Central memory CD8-positive, alpha-beta T cell (primary cell): ENCODE data around the gene FAM53B.
A peak's percentile ranks its signal among the peaks of the same experiment; 100 is the strongest.

Experiments used
- ATAC-seq: fragments of 150-1000 bp; cut with Tn5 transposase; replicated peaks from 2 replicates; pipeline ENCODE4 v1.10.0; 2022; ENCODE audit warnings: mild to moderate bottlenecking, moderate FRiP score, moderate number of reproducible peaks; ENCODE audit not compliant: poor library complexity, severe bottlenecking; ENCODE audit errors: extremely low read depth
- DNase-seq, 2 donors: peaks; one replicate each; pipeline ENCODE4 v3.0.0; 2021; ENCODE audit warnings: low spot score in 2 of 2
- H3K27ac Mint-ChIP-seq: one replicate; pipeline ENCODE4 v1.8.0; 2022; ENCODE audit warnings: low read depth, mild to moderate bottlenecking, moderate library complexity, mixed read lengths
- H3K27me3 Mint-ChIP-seq: one replicate; pipeline ENCODE4 v1.8.0; 2022; ENCODE audit warnings: mixed read lengths
- H3K36me3 Mint-ChIP-seq: one replicate; pipeline ENCODE4 v1.8.0; 2022; ENCODE audit warnings: mild to moderate bottlenecking, moderate library complexity, mixed read lengths; ENCODE audit not compliant: insufficient read depth
- H3K4me1 Mint-ChIP-seq: one replicate; pipeline ENCODE4 v1.8.0; 2022; ENCODE audit warnings: mixed read lengths
- H3K4me3 Mint-ChIP-seq: one replicate; pipeline ENCODE4 v1.8.0; 2022; ENCODE audit warnings: mild to moderate bottlenecking, moderate library complexity, mixed read lengths
- H3K9me3 Mint-ChIP-seq: one replicate; pipeline ENCODE4 v1.8.0; 2022; ENCODE audit warnings: mixed read lengths

The FAM53B gene

DNA sequence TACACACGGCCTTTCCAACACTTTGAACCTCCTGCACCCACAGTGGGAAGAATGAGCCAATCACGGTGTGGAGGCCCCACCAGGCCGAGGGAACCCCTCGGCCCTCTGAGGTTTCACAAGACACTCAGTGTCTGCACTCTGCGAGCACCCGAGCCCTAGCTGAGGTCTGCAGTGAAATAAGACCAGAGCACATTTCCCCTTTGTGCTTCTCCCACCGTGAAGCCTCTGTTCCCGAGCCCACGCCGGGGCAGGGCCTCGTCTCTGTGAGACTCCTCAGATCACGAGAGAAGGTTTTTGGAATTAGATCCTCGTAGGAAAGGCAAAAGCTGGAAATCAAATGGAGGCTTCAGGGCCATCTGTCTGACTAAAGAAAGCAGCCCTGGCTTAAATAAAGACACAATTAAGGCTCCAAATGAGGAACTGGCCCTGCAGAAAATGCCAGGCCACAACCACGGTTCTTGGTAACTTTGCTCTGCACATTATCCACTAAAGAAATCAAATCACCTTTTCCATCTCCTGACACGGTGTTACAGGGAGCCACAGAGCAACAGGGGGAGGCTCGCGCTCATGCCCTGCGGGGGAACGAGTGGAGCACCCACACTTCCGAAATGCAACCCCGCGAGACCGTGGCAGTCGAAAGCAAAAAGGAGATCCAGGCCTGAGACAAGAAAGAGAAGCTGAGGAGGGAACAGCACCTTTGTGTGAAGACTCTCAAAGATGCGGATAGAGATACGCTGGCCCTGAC lies 43.7 kb downstream of the FAM53B start:
- H3K36me3 Mint-ChIP-seq = peaks cover 41% of the 10 kb centered on the region
- peak overlapping the region; percentile 97 for H3K27ac Mint-ChIP-seq
- H3K27me3 Mint-ChIP-seq = no peaks in the 10 kb centered on the region
- no peak for DNase-seq
- peaks cover 100% of the 10 kb centered on the region for H3K4me1 Mint-ChIP-seq
- peak overlapping the region; percentile 62 for H3K4me3 Mint-ChIP-seq
- no peak for ATAC-seq
- H3K9me3 Mint-ChIP-seq = no peaks in the 10 kb centered on the region

DNA sequence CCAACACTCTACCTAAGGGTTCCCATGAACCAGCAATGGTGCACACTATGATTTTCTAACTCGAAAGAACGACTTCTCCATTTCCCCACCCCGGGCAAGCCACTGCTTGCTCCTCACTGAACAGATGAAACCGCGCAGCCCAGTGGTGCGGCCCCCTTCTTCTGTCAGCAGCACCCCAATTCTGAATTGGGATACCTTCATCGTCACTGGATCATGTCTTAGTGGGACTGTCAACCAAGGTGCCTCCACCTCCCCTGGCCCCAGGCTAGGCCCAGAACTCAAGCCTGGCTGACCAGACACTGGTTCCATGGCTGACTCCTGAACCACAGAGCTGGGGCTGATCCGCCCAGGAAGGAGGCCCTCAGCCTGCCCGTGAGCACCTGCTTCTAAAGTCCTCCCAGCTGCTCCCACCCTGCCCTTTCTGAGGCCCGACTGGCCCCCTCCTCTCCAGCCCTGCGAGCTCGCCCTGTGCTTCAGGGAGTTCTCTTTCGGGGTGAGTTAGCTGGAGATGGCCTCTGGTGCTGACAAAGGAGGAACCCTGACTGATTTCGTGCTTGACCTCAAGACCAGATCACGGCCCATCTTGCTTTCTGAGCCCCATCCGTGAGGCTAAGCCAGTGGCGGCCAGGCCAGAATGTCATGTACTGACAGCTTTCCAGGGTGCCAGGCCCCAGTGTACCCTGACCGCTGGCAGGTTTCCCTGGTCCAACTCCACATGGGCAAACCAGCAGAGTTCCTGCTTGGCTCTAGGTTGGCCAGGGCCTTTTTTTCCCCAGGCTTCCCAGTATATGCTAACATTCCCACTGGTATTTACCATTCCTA lies 44.5 kb downstream of the FAM53B start:
- Mint-ChIP-seq H3K9me3 (no peaks in the 10 kb centered on the region), H3K27ac (peak overlapping the region; percentile 97), H3K36me3 (peaks cover 47% of the 10 kb centered on the region), H3K4me3 (peak overlapping the region; percentile 62), H3K27me3 (no peaks in the 10 kb centered on the region), H3K4me1 (peaks cover 100% of the 10 kb centered on the region)
- no peak for ATAC-seq
- DNase-seq = no peak

DNA sequence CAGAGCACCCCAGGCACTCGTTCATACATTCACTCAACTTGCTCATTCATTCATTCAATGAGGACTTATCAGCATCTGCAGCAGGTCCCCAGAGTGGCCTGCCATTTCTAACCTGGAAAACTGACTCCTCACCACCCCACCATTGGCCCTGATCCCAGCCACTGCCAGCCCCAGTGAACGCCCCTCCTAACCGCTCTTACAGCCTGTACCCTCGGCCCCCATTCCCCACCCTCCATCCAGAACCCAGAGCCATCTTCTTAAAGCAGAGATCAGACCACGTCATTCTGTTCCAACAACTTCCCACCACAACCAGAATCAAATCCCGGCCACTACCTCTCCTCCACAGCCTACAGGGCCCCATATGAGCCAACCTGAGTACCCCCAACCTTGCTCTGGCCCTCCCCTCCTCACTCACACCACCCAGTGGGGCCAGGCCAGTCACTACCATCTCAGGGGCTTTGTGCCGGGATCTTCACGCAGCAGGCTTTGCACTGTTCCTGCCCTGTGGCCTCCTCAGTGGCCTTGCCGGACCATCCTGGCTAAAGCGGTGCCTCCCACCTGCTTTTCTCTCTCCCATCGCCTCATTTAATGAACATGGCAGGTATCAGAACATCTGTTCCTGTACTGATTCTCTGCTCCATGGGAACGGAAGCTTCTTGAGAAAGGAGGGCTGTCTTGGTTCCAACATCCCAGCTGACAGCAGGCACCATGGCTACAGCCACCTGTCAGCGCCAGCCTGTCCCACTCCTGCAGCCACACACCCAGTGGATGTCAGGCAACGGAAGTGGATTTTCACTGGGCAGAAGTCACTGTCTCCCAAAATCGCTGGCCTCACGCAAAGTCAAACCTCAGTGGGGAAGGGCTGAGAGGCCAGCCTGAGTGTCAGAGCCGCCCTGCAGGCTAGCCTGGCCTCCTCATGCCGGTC lies 45.4 kb downstream of the FAM53B start:
- no peak for DNase-seq
- no peaks in the 10 kb centered on the region for H3K9me3 Mint-ChIP-seq
- H3K36me3 Mint-ChIP-seq = peaks cover 50% of the 10 kb centered on the region
- peak overlapping the region; percentile 97 for H3K27ac Mint-ChIP-seq
- no peaks in the 10 kb centered on the region for H3K27me3 Mint-ChIP-seq
- peak overlapping the region; percentile 62 for H3K4me3 Mint-ChIP-seq
- ATAC-seq = no peak
- peaks cover 100% of the 10 kb centered on the region for H3K4me1 Mint-ChIP-seq

- Mint-ChIP-seq H3K9me3 (no peaks in the 10 kb centered on the region), H3K27me3 (no peaks in the 10 kb centered on the region), H3K4me1 (peaks cover 97% of the 10 kb centered on the region), H3K4me3 (peak overlapping the region; percentile 62), H3K36me3 (peaks cover 53% of the 10 kb centered on the region), H3K27ac (peak overlapping the region; percentile 97)
- ATAC-seq (peak; percentile 41), DNase-seq (no peak)
Measured at GRCh38 chr10:124697837-124698544, 46.2 kb downstream of the FAM53B start.

GRCh38 chr10:124697443-124697836 lies 46.7 kb downstream of the FAM53B start:
- Mint-ChIP-seq H3K27ac (peak overlapping the region; percentile 97), H3K9me3 (no peaks in the 10 kb centered on the region), H3K36me3 (peaks cover 51% of the 10 kb centered on the region), H3K4me3 (peak overlapping the region; percentile 62), H3K4me1 (peaks cover 91% of the 10 kb centered on the region), H3K27me3 (no peaks in the 10 kb centered on the region)
- ATAC-seq (no peak), DNase-seq (no peak)

GRCh38 chr10:124696446-124697392 lies 47.5 kb downstream of the FAM53B start:
- DNase-seq = no peak
- Mint-ChIP-seq H3K4me3 (peak overlapping the region; percentile 62), H3K36me3 (peaks cover 55% of the 10 kb centered on the region)

DNA sequence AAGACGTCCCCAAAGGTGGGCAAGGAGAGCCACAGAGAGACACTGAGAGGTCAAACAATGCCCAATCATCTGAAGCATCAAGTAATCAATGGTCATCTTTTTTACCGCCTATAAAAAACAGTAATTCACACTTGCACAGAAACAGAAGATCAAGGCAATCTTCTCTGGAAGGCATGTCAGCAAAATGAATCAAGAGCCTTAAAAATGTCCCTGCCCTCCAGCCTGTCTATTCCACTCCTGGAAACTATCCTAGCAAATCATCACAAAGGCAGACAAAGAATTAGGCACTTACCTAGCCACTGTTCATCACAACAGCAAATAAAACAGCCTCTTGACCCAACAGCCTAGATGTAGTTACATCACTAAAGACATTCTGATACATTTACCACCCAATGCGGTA lies 48.9 kb downstream of the FAM53B start:
- H3K27ac Mint-ChIP-seq = peak overlapping the region; percentile 97
- no peak for DNase-seq
- peaks cover 86% of the 10 kb centered on the region for H3K4me1 Mint-ChIP-seq
- peak overlapping the region; percentile 62 for H3K4me3 Mint-ChIP-seq
- no peaks in the 10 kb centered on the region for H3K9me3 Mint-ChIP-seq
- no peak for ATAC-seq
- H3K27me3 Mint-ChIP-seq = no peaks in the 10 kb centered on the region
- peaks cover 53% of the 10 kb centered on the region for H3K36me3 Mint-ChIP-seq

More at GRCh38 chr10:124696446-124697392, 47.5 kb downstream of the FAM53B start:
- peak overlapping the region; percentile 97 for H3K27ac Mint-ChIP-seq
- no peaks in the 10 kb centered on the region for H3K9me3 Mint-ChIP-seq
- H3K4me1 Mint-ChIP-seq = peaks cover 88% of the 10 kb centered on the region
- peak; percentile 72 for ATAC-seq
- H3K27me3 Mint-ChIP-seq = no peaks in the 10 kb centered on the region

- no peak for DNase-seq
- Mint-ChIP-seq H3K4me1 (peaks cover 86% of the 10 kb centered on the region), H3K36me3 (peaks cover 51% of the 10 kb centered on the region), H3K27me3 (no peaks in the 10 kb centered on the region), H3K4me3 (peak overlapping the region; percentile 62), H3K9me3 (no peaks in the 10 kb centered on the region), H3K27ac (peak overlapping the region; percentile 97)
- peak; percentile 19 for ATAC-seq
Measured at GRCh38 chr10:124694481-124695220, 49.5 kb downstream of the FAM53B start.

GRCh38 chr10:124693801-124694416 lies 50.3 kb downstream of the FAM53B start:
- DNase-seq = no peak

GRCh38 chr10:124693396-124693795 lies 50.8 kb downstream of the FAM53B start:
- no peaks in the 10 kb centered on the region for H3K27me3 Mint-ChIP-seq
- H3K4me1 Mint-ChIP-seq = peaks cover 86% of the 10 kb centered on the region
- peak overlapping the region; percentile 97 for H3K27ac Mint-ChIP-seq
- H3K9me3 Mint-ChIP-seq = no peaks in the 10 kb centered on the region
- H3K4me3 Mint-ChIP-seq = peak overlapping the region; percentile 62
- ATAC-seq (no peak), DNase-seq (no peak)
- peaks cover 52% of the 10 kb centered on the region for H3K36me3 Mint-ChIP-seq

More at GRCh38 chr10:124693801-124694416, 50.3 kb downstream of the FAM53B start:
- peaks cover 52% of the 10 kb centered on the region for H3K36me3 Mint-ChIP-seq
- H3K4me3 Mint-ChIP-seq = peak overlapping the region; percentile 62
- H3K27me3 Mint-ChIP-seq = no peaks in the 10 kb centered on the region
- no peaks in the 10 kb centered on the region for H3K9me3 Mint-ChIP-seq
- peak overlapping the region; percentile 97 for H3K27ac Mint-ChIP-seq
- no peak for ATAC-seq
- H3K4me1 Mint-ChIP-seq = peaks cover 86% of the 10 kb centered on the region
